K562 (cell line): ENCODE measurements around the gene FHIP2A. TPM values are rescaled to one million over a fixed set of nuclear protein-coding genes. Genes with fewer than 3 reads are reported as not detected.
A peak's percentile ranks its signal among the peaks of the same experiment; 100 is the strongest.

Experiments used
- ATAC-seq: fragments of 200-7000 bp; cut with Tn5 transposase; 3 replicates; pipeline ENCODE4 v1.9.1; 2020; ENCODE audit warnings: moderate library complexity
- BruUV-seq: library from RNA; stranded (reverse); fragments of 400-500 nt; replicated peaks from 2 replicates; lab custom pipeline; 2021; lab: Mats Ljungman, UMichigan
- CTCF ChIA-PET: fragments of 300-600 bp; formaldehyde crosslinking; extraction: SDS; loops from one replicate; lab custom pipeline; 2021; ENCODE audit warnings: low intra/inter-chr PET ratio; lab: Yijun Ruan, JAX
- POLR2A ChIA-PET: fragments of 300-600, 350-650 bp; sonication (Branson Sonifier 250); formaldehyde crosslinking; extraction: SDS; loops from one replicate; lab custom pipeline; 2021; ENCODE audit warnings: antibody characterized with exemption, inconsistent platforms; lab: Yijun Ruan, JAX
- DNase-seq, 4 experiments: peaks; one replicate each; pipeline versions ENCODE4 v3.0.0 to v3.0.0-alpha.2; 2011 to 2018; ENCODE audit warnings: low spot score in 3 of 4, mixed read lengths in 3 of 4; ENCODE audit errors: extremely low read depth in 1 of 4
- FAIRE-seq: peaks from 2 replicates; lab custom pipeline; 2011; peaks lifted over from hg19 to GRCh38; lab: Jason Lieb, UNC
- H2AFZ ChIP-seq: 2 replicates; pipeline ENCODE4 v1.6.0; 2011; ENCODE audit warnings: low read depth, low read length, control low read depth, inconsistent platforms
- H3K27ac ChIP-seq: fragments of 200-600 bp; 3 replicates; pipeline ENCODE4 v1.8.0; 2011; ENCODE audit warnings: low read depth, mild to moderate bottlenecking, control low read depth, inconsistent platforms, low read length, moderate library complexity, mixed read lengths; ENCODE audit errors: extremely low read depth
- H3K27me3 ChIP-seq, 2 experiments: fragments of 300-600 bp in 1 of 2; 2 replicates in 1 of 2; 3 replicates in 1 of 2; pipeline versions ENCODE4 v1.6.0 to v1.8.0; 2011; ENCODE audit warnings: inconsistent platforms in 2 of 2, low read length in 2 of 2, mild to moderate bottlenecking in 1 of 2, mixed read lengths in 1 of 2, moderate library complexity in 1 of 2; ENCODE audit not compliant: control insufficient read depth in 2 of 2, insufficient read depth in 2 of 2
- H3K36me3 ChIP-seq: fragments of 300-600 bp; 3 replicates; pipeline ENCODE4 v1.8.0; 2011; ENCODE audit warnings: mild to moderate bottlenecking, low read length, inconsistent platforms; ENCODE audit not compliant: control insufficient read depth, insufficient read depth
- H3K4me1 ChIP-seq, 2 experiments: fragments of 200-600 bp in 1 of 2; replicated peaks in 1 of 2; 2 replicates in 1 of 2; 3 replicates in 1 of 2; pipeline versions ENCODE4 v1.5.1 to v1.8.0; 2011; ENCODE audit warnings: inconsistent platforms in 2 of 2, low read length in 2 of 2, mild to moderate bottlenecking in 1 of 2, mixed read lengths in 1 of 2, moderate library complexity in 1 of 2; ENCODE audit not compliant: control insufficient read depth in 2 of 2, insufficient read depth in 2 of 2
- H3K4me2 ChIP-seq: 2 replicates; pipeline ENCODE4 v1.6.1; 2011; ENCODE audit warnings: low read length, control low read depth, inconsistent platforms, mixed read lengths; ENCODE audit not compliant: insufficient read depth
- H3K4me3 ChIP-seq: fragments of 200-600 bp; sonication (generic), shearing (Covaris generic); 2 replicates; pipeline ENCODE4 v1.5.1; 2016; ENCODE audit warnings: control low read depth, inconsistent platforms
- H3K79me2 ChIP-seq: fragments of 200-600 bp; 3 replicates; pipeline ENCODE4 v1.8.0; 2011; ENCODE audit warnings: low read length, inconsistent platforms; ENCODE audit not compliant: control insufficient read depth, insufficient read depth
- H3K9ac ChIP-seq, 2 experiments: 2 replicates each; pipeline versions ENCODE4 v1.6.0 to v1.6.1; 2011; ENCODE audit warnings: low read depth in 2 of 2, low read length in 2 of 2, control low read depth in 1 of 2, inconsistent platforms in 1 of 2, mild to moderate bottlenecking in 1 of 2, mixed read lengths in 1 of 2; ENCODE audit not compliant: insufficient read depth in 1 of 2
- H3K9me1 ChIP-seq: one replicate; pipeline ENCODE4 v1.6.0; 2011; ENCODE audit warnings: inconsistent platforms, mild to moderate bottlenecking, low read length, moderate library complexity; ENCODE audit not compliant: control insufficient read depth, insufficient read depth
- H3K9me3 ChIP-seq: replicated peaks from 2 replicates; pipeline ENCODE4 v1.5.1; 2011; ENCODE audit warnings: low read depth, low read length, inconsistent platforms; ENCODE audit not compliant: control insufficient read depth, insufficient read depth
- H4K20me1 ChIP-seq: replicated peaks from 2 replicates; pipeline ENCODE4 v1.6.1; 2011; ENCODE audit warnings: low read length, inconsistent platforms, mixed read lengths; ENCODE audit not compliant: control insufficient read depth, insufficient read depth
- MEF2D ChIP-seq: conservative IDR thresholded peaks from 2 replicates; pipeline ENCODE4 v1.6.1; 2016; ENCODE audit warnings: low read depth, missing genetic modification characterization, missing compliant biosample characterization
- MTA3 ChIP-seq: fragments of 450-650 bp; formaldehyde crosslinking; IDR thresholded peaks from 2 replicates; pipeline ENCODE4 v1.6.1; 2017; ENCODE audit warnings: mild to moderate bottlenecking, borderline replicate concordance
- PTRF ChIP-seq: fragments of 450-650 bp; IDR thresholded peaks from 2 replicates; pipeline ENCODE4 v1.6.1; 2016; ENCODE audit warnings: mild to moderate bottlenecking, missing genetic modification characterization, missing compliant biosample characterization
- RBM15 ChIP-seq: fragments of 200-400 bp; formaldehyde crosslinking; IDR thresholded peaks from 2 replicates; pipeline ENCODE4 v1.6.1; 2018; ENCODE audit warnings: mild to moderate bottlenecking, low read length, moderate library complexity; ENCODE audit not compliant: insufficient read depth
- RBM25 ChIP-seq: fragments of 200-400 bp; formaldehyde crosslinking; IDR thresholded peaks from 2 replicates; pipeline ENCODE4 v1.6.1; 2018; ENCODE audit warnings: low read length, low read depth, moderate library complexity; ENCODE audit not compliant: severe bottlenecking
- RCOR1 ChIP-seq, 2 experiments: IDR thresholded peaks; 2 replicates each; pipeline ENCODE4 v1.6.1; 2012; ENCODE audit warnings: low read depth in 2 of 2, low read length in 2 of 2, borderline replicate concordance in 1 of 2, improper control_type of control experiment in 1 of 2
- ZNF707 ChIP-seq: fragments of 250-450 bp; sonication (Bioruptor Pico); conservative IDR thresholded peaks from 2 replicates; pipeline ENCODE4 v1.8.0; 2022; ENCODE audit warnings: inconsistent platforms, mild to moderate bottlenecking, moderate library complexity
- ZNF785 ChIP-seq: fragments of 250-450 bp; sonication (Bioruptor Pico); IDR thresholded peaks from 2 replicates; pipeline ENCODE4 v1.4.0; 2020; ENCODE audit warnings: mild to moderate bottlenecking
- WGBS: fragments of 100-300 bp; shearing (Covaris generic); methylation state at CpG from one replicate; pipeline ENCODE4 v1.1.6; 2016; ENCODE audit warnings: low coverage, mixed read lengths; ENCODE audit not compliant: insufficient coverage; ENCODE audit errors: missing lambda C conversion rate; 5-methylcytosine and 5-hydroxymethylcytosine counted together
- in situ Hi-C: fragments of 300-500 bp; cut with MboI; formaldehyde crosslinking; loops from 4 replicates; pipeline ENCODE4 v1.15.0; 2018; ENCODE audit warnings: inconsistent platforms, mixed read lengths
- intact Hi-C: fragments of 100-400 bp; cut with micrococcal nuclease; formaldehyde crosslinking; loops from 2 replicates; pipeline ENCODE4 v1.14.2; 2022
- polyA plus RNA-seq, 8 experiments: library from polyadenylated mRNA; depleted of rRNA in 4 of 8; stranded (reverse) in 5 of 8; unstranded in 3 of 8; fragments of >200 nt; fragmentation: Nextera tagmentation in 2 of 8; fragmentation: Illumina TruSeq in 1 of 8; extraction: Ambion mirVana in 2 of 8; extraction: Trizol in 1 of 8; gene quantifications; 2 replicates each; pipeline versions ENCODE4 v1.2.1 to v1.2.3, GENCODE V29; 2011 to 2014; ENCODE audit warnings: inconsistent platforms in 1 of 8, missing spikeins in 1 of 8
- total RNA-seq, 7 experiments: library from RNA; depleted of rRNA in 6 of 7; stranded (reverse); fragments of >200 nt in 6 of 7; fragmentation: Illumina TruSeq in 2 of 7; extraction: Trizol in 2 of 7; gene quantifications; 2 replicates each; pipeline versions ENCODE4 v1.2.1 to v1.2.3, GENCODE V29; 2011 to 2021; ENCODE audit warnings: low replicate concordance in 1 of 7
- TF ChIP-seq, protein P1 (sequence below), 3 experiments: fragments of 200-800 bp in 1 of 3; sonication (Bioruptor generic) in 1 of 3; sonication (generic) in 1 of 3; formaldehyde crosslinking in 1 of 3; IDR thresholded peaks; 2 replicates each; pipeline versions ENCODE4 v1.6.1 to v1.8.0; 2016 to 2022; ENCODE audit warnings: mild to moderate bottlenecking in 2 of 3, missing compliant biosample characterization in 2 of 3, missing genetic modification characterization in 2 of 3, missing genetic modification reagents in 1 of 3
- TF ChIP-seq, protein P2 (sequence below): fragments of 200-800 bp; sonication (Bioruptor generic); IDR thresholded peaks from 2 replicates; pipeline ENCODE4 v1.6.1; 2017; ENCODE audit warnings: missing genetic modification characterization, missing compliant biosample characterization
- TF ChIP-seq, protein P3 (sequence below): fragments of 450-650 bp; IDR thresholded peaks from 2 replicates; pipeline ENCODE4 v1.6.1; 2017; ENCODE audit warnings: antibody characterized with exemption, mild to moderate bottlenecking
- TF ChIP-seq, protein P4 (sequence below): fragments of 200-800 bp; sonication (Bioruptor generic); IDR thresholded peaks from 2 replicates; pipeline ENCODE4 v1.6.1; 2017; ENCODE audit warnings: missing genetic modification characterization, missing compliant biosample characterization

FHIP2A gene
- total and polyA plus RNA-seq, 9 of the 15 experiments (the other 6 are each of a cell fraction or from before 2014, with no cell fraction given) = 1.5 to 7.4 (median 3.3) TPM

DNA sequence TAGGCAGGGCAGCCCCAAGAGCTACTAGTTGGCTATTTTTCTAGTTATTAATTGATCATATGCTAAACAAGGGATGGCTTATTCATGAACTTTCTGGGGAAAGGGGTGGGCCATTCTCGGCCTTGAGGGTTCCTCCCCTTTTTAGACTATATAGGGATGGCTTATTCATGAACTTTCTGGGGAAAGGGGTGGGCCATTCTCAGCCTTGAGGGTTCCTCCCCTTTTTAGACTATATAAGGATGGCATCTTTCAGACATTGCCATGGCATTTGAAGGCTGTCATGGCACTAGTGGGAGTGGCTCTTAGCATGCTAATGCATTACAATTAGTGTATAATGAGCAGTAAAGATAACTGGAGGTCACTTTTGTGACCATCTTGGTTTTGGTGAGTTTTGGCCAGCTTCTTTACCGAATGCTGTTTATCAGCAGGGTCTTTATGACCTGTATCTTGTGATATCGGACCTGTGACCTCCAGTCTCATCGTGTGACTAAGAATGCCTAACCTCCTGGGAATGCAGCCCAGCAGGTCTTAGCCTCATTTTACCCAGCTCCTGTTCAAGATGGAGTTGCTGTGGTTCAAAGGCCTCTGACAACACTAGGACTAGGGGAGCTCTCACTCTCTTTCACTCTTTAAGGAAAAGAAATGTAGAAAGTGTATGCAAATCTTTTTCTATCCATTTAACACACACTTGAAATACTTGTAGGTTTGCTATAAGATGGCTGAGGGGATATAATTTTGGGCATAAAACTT, 7.8 kb downstream of the FHIP2A start:
- Histone ChIP-seq H3K27ac (no peak overlapping the region), H3K79me2 (peaks cover 30% of the 10 kb centered on the region; the same call in 2 of the 3 replicates), H3K9ac (no peak overlapping the region), H3K4me2 (no peak overlapping the region), H4K20me1 (no peaks in the 10 kb centered on the region), H2AFZ (no peak overlapping the region), H3K4me1 (no peaks in the 10 kb centered on the region), H3K36me3 (peaks cover 6% of the 10 kb centered on the region; the same call in 2 of the 3 replicates), H3K4me3 (no peak overlapping the region), H3K9me1 (no peaks in the 10 kb centered on the region), H3K27me3 (no peaks in the 10 kb centered on the region), H3K9me3 (no peaks in the 10 kb centered on the region)
- FAIRE-seq = no peak
- no peak for DNase-seq
- ATAC-seq = peak; percentile 58
- CTCF ChIA-PET = no interaction called here
- intact Hi-C loops = no loop called here
- BruUV-seq = no TSS peak
- in situ Hi-C loops = no loop called here
- WGBS = 32% methylated on average over 4 of the region's 4 CpGs
- POLR2A ChIA-PET = no interaction called here
- TF ChIP-seq, protein P1, sequence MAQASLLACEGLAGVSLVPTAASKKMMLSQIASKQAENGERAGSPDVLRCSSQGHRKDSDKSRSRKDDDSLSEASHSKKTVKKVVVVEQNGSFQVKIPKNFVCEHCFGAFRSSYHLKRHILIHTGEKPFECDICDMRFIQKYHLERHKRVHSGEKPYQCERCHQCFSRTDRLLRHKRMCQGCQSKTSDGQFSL (CRISPR knock-in tag; IDR thresholded peaks at IDR 0.05) = no peak
- TF ChIP-seq, protein P1 (tag; IDR thresholded peaks at IDR 0.05) = peak in 1 of 2 experiments; percentile 62; a peak in 1 of 4 replicates
- TF ChIP-seq RCOR1 (IDR thresholded peaks at IDR 0.05; ENCODE audit: borderline replicate concordance in 1 of 2, low read depth in 2 of 2, low read length in 2 of 2) (no peak), PTRF (peak; percentile 39; the same call in 1 of the 2 replicates), RBM25 (no peak), ZNF785 (CRISPR knock-in tag) (no peak), MTA3 (no peak), RBM15 (no peak), MEF2D (tag) (0 out of 2 replicates have a peak, but pooled peaks have one; percentile 39), ZNF707 (CRISPR knock-in tag) (no peak)
- TF ChIP-seq, protein P2, sequence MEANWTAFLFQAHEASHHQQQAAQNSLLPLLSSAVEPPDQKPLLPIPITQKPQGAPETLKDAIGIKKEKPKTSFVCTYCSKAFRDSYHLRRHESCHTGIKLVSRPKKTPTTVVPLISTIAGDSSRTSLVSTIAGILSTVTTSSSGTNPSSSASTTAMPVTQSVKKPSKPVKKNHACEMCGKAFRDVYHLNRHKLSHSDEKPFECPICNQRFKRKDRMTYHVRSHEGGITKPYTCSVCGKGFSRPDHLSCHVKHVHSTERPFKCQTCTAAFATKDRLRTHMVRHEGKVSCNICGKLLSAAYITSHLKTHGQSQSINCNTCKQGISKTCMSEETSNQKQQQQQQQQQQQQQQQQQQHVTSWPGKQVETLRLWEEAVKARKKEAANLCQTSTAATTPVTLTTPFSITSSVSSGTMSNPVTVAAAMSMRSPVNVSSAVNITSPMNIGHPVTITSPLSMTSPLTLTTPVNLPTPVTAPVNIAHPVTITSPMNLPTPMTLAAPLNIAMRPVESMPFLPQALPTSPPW (CRISPR knock-in tag) = no peak
- TF ChIP-seq, protein P3, sequence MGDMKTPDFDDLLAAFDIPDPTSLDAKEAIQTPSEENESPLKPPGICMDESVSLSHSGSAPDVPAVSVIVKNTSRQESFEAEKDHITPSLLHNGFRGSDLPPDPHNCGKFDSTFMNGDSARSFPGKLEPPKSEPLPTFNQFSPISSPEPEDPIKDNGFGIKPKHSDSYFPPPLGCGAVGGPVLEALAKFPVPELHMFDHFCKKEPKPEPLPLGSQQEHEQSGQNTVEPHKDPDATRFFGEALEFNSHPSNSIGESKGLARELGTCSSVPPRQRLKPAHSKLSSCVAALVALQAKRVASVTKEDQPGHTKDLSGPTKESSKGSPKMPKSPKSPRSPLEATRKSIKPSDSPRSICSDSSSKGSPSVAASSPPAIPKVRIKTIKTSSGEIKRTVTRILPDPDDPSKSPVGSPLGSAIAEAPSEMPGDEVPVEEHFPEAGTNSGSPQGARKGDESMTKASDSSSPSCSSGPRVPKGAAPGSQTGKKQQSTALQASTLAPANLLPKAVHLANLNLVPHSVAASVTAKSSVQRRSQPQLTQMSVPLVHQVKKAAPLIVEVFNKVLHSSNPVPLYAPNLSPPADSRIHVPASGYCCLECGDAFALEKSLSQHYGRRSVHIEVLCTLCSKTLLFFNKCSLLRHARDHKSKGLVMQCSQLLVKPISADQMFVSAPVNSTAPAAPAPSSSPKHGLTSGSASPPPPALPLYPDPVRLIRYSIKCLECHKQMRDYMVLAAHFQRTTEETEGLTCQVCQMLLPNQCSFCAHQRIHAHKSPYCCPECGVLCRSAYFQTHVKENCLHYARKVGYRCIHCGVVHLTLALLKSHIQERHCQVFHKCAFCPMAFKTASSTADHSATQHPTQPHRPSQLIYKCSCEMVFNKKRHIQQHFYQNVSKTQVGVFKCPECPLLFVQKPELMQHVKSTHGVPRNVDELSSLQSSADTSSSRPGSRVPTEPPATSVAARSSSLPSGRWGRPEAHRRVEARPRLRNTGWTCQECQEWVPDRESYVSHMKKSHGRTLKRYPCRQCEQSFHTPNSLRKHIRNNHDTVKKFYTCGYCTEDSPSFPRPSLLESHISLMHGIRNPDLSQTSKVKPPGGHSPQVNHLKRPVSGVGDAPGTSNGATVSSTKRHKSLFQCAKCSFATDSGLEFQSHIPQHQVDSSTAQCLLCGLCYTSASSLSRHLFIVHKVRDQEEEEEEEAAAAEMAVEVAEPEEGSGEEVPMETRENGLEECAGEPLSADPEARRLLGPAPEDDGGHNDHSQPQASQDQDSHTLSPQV = peak; percentile 70
- TF ChIP-seq, protein P4, sequence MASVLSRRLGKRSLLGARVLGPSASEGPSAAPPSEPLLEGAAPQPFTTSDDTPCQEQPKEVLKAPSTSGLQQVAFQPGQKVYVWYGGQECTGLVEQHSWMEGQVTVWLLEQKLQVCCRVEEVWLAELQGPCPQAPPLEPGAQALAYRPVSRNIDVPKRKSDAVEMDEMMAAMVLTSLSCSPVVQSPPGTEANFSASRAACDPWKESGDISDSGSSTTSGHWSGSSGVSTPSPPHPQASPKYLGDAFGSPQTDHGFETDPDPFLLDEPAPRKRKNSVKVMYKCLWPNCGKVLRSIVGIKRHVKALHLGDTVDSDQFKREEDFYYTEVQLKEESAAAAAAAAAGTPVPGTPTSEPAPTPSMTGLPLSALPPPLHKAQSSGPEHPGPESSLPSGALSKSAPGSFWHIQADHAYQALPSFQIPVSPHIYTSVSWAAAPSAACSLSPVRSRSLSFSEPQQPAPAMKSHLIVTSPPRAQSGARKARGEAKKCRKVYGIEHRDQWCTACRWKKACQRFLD (CRISPR knock-in tag) = 0 out of 2 replicates have a peak, but pooled peaks have one; percentile 37
